GM12878 (cell line): Measurements from ENCODE around the gene APLP2. TPM values are rescaled to one million over a fixed set of nuclear protein-coding genes. Genes with fewer than 3 reads are reported as not detected.

Source experiments
- ATAC-seq: fragments of 200-7000 bp; cut with Tn5 transposase; 3 replicates; pipeline ENCODE4 v1.9.1; 2020; ENCODE audit warnings: mild to moderate bottlenecking, moderate library complexity
- BruUV-seq: library from RNA; stranded (reverse); fragments of 400-500 nt; replicated peaks from 2 replicates; lab custom pipeline; 2021; lab: Mats Ljungman, UMichigan
- CTCF ChIA-PET: fragments of 300-600 bp; sonication (Branson Sonifier 250); formaldehyde crosslinking; extraction: SDS; loops from one replicate; lab custom pipeline; 2021; ENCODE audit warnings: inconsistent platforms; lab: Yijun Ruan, JAX
- POLR2A ChIA-PET: fragments of 350-600 bp; formaldehyde crosslinking; extraction: SDS; loops from one replicate; lab custom pipeline; 2021; ENCODE audit warnings: inconsistent platforms; lab: Charles Lee
- RAD21 ChIA-PET: fragments of 300-600 bp; sonication (Branson Sonifier 250); formaldehyde crosslinking; loops from one replicate; lab custom pipeline; 2023; ENCODE audit warnings: antibody characterized with exemption; ENCODE audit not compliant: unreplicated experiment; lab: Charles Lee
- SMC1A ChIA-PET: fragments of 300-600 bp; sonication (Branson Sonifier 250); formaldehyde crosslinking; loops from one replicate; lab custom pipeline; 2023; ENCODE audit not compliant: unreplicated experiment, uncharacterized antibody; lab: Charles Lee
- DNase-seq: peaks from one replicate; pipeline ENCODE4 v3.0.0-alpha.2; 2011; ENCODE audit warnings: low read depth, low spot score
- FAIRE-seq: peaks from 3 replicates; lab custom pipeline; 2011; peaks lifted over from hg19 to GRCh38; lab: Jason Lieb, UNC
- H2AFZ ChIP-seq: 2 replicates; pipeline ENCODE4 v1.6.0; 2011; ENCODE audit warnings: low read depth, low read length, control low read depth; ENCODE audit not compliant: control insufficient read depth
- H3K27ac ChIP-seq: 2 replicates; pipeline ENCODE4 v1.5.1; 2011; ENCODE audit warnings: control low read depth; ENCODE audit not compliant: control insufficient read depth, insufficient read depth
- H3K27me3 ChIP-seq, 2 experiments: replicated peaks in 1 of 2; 2 replicates each; pipeline versions ENCODE4 v1.6.0 to v1.6.1; 2011; ENCODE audit warnings: low read length in 1 of 2; ENCODE audit not compliant: control insufficient read depth in 2 of 2, insufficient read depth in 2 of 2
- H3K36me3 ChIP-seq, 2 experiments: 2 replicates each; pipeline ENCODE4 v1.5.1; 2011; ENCODE audit warnings: low read length in 1 of 2; ENCODE audit not compliant: control insufficient read depth in 2 of 2, insufficient read depth in 2 of 2
- H3K4me1 ChIP-seq: 2 replicates; pipeline ENCODE4 v1.6.1; 2011; ENCODE audit warnings: mild to moderate bottlenecking, low read length, moderate library complexity, mixed read lengths; ENCODE audit not compliant: control insufficient read depth, insufficient read depth
- H3K4me2 ChIP-seq: 2 replicates; pipeline ENCODE4 v1.6.0; 2011; ENCODE audit warnings: control low read depth; ENCODE audit not compliant: control insufficient read depth, insufficient read depth
- H3K4me3 ChIP-seq: fragments of 200-600 bp; sonication (generic); 2 replicates; pipeline ENCODE4 v1.5.1; 2016
- H3K79me2 ChIP-seq: 2 replicates; pipeline ENCODE4 v1.6.0; 2011; ENCODE audit warnings: low read length; ENCODE audit not compliant: control insufficient read depth, insufficient read depth
- H3K9ac ChIP-seq: 2 replicates; pipeline ENCODE4 v1.8.0; 2011; ENCODE audit warnings: low read length, control low read depth, mixed read lengths; ENCODE audit not compliant: control insufficient read depth, insufficient read depth
- H3K9me3 ChIP-seq: replicated peaks from 3 replicates; pipeline ENCODE4 v1.5.1; 2011; ENCODE audit warnings: mild to moderate bottlenecking, low read length; ENCODE audit not compliant: control insufficient read depth, insufficient read depth
- H4K20me1 ChIP-seq: 2 replicates; pipeline ENCODE4 v1.6.0; 2011; ENCODE audit not compliant: control insufficient read depth, insufficient read depth
- ATF2 ChIP-seq: IDR thresholded peaks from 2 replicates; pipeline ENCODE4 v1.6.1; 2012; ENCODE audit warnings: low read length, inconsistent platforms
- CBFB ChIP-seq: IDR thresholded peaks from 2 replicates; pipeline ENCODE4 v1.6.1; 2016; ENCODE audit warnings: antibody characterized with exemption, low read depth
- CHD4 ChIP-seq: fragments of 200-600 bp; sonication (generic); IDR thresholded peaks from 2 replicates; pipeline ENCODE4 v1.6.1; 2016; ENCODE audit warnings: mild to moderate bottlenecking
- JUND ChIP-seq: IDR thresholded peaks from 2 replicates; pipeline ENCODE4 v1.6.1; 2012; ENCODE audit warnings: low read depth, mild to moderate bottlenecking, low read length, improper control_type of control experiment, moderate library complexity
- MYC ChIP-seq: IDR thresholded peaks from 2 replicates; pipeline ENCODE4 v1.6.1; 2011; ENCODE audit warnings: mild to moderate bottlenecking, low read length, moderate library complexity, inconsistent platforms; ENCODE audit not compliant: insufficient read depth, insufficient replicate concordance, insufficient read length, severe bottlenecking
- NFYB ChIP-seq: IDR thresholded peaks from 2 replicates; pipeline ENCODE4 v1.6.1; 2011; ENCODE audit warnings: low read depth, mild to moderate bottlenecking, low read length, improper control_type of control experiment, moderate library complexity; ENCODE audit not compliant: insufficient read depth
- PAX5 ChIP-seq: IDR thresholded peaks from 2 replicates; pipeline ENCODE4 v1.6.1; 2011; ENCODE audit warnings: low read depth, low read length, borderline replicate concordance
- SMAD1 ChIP-seq: fragments of 450-650 bp; IDR thresholded peaks from 2 replicates; pipeline ENCODE4 v1.6.1; 2018; ENCODE audit warnings: mild to moderate bottlenecking, low read depth; ENCODE audit not compliant: partially characterized antibody
- SMARCA5 ChIP-seq: fragments of 450-650 bp; IDR thresholded peaks from 2 replicates; pipeline ENCODE4 v1.6.1; 2017; ENCODE audit warnings: mild to moderate bottlenecking
- SREBF2 ChIP-seq: IDR thresholded peaks from 2 replicates; pipeline ENCODE4 v1.6.1; 2012; ENCODE audit warnings: mild to moderate bottlenecking, low read length
- SUPT20H ChIP-seq: IDR thresholded peaks from 2 replicates; pipeline ENCODE4 v1.6.1; 2011; ENCODE audit warnings: low read depth, mild to moderate bottlenecking, low read length, moderate library complexity, borderline replicate concordance; ENCODE audit not compliant: control insufficient read depth
- WRNIP1 ChIP-seq: IDR thresholded peaks from 2 replicates; pipeline ENCODE4 v1.6.1; 2011; ENCODE audit warnings: low read depth, low read length, improper control_type of control experiment, borderline replicate concordance
- ZBTB11 ChIP-seq: fragments of 450-650 bp; formaldehyde crosslinking; IDR thresholded peaks from 2 replicates; pipeline ENCODE4 v1.5.0; 2022; ENCODE audit warnings: mild to moderate bottlenecking, missing genetic modification characterization
- ZNF217 ChIP-seq: fragments of 450-650 bp; IDR thresholded peaks from 2 replicates; pipeline ENCODE4 v1.6.1; 2017; ENCODE audit warnings: antibody characterized with exemption, mild to moderate bottlenecking
- ZNF622 ChIP-seq: fragments of 450-650 bp; IDR thresholded peaks from 2 replicates; pipeline ENCODE4 v1.6.1; 2017; ENCODE audit warnings: mild to moderate bottlenecking, inconsistent platforms
- ZZZ3 ChIP-seq: IDR thresholded peaks from 2 replicates; pipeline ENCODE4 v1.6.1; 2011; ENCODE audit warnings: low read depth; ENCODE audit not compliant: control insufficient read depth, insufficient read length
- WGBS: methylation state at CpG from one replicate; pipeline ENCODE4 v1.1.6; 2016; ENCODE audit warnings: low lambda C conversion rate; ENCODE audit not compliant: insufficient replicate concordance, insufficient coverage; ENCODE audit errors: missing lambda C conversion rate; 5-methylcytosine and 5-hydroxymethylcytosine counted together
- in situ Hi-C: fragments of 300-500 bp; cut with MboI; formaldehyde crosslinking; loops from 9 replicates; pipeline ENCODE4 v1.14.3; 2018; ENCODE audit warnings: mixed read lengths
- intact Hi-C: fragments of 100-400 bp; cut with micrococcal nuclease; formaldehyde crosslinking; loops from one replicate; pipeline ENCODE4 v1.14.2; 2022; ENCODE audit not compliant: unreplicated experiment
- polyA plus RNA-seq, 11 experiments: library from polyadenylated mRNA; depleted of rRNA in 4 of 11; unstranded in 6 of 11; stranded (reverse) in 5 of 11; fragments of >200 nt; fragmentation: Nextera tagmentation in 4 of 11; fragmentation: Illumina TruSeq in 1 of 11; extraction: Ambion mirVana in 4 of 11; extraction: Trizol in 1 of 11; gene quantifications; 1 replicate in 1 of 11; 2 replicates in 10 of 11; pipeline versions ENCODE4 v1.2.1 to v1.2.3, GENCODE V29; 2011 to 2016; ENCODE audit warnings: inconsistent platforms in 2 of 11, missing spikeins in 2 of 11, low read depth in 1 of 11
- total RNA-seq, 4 experiments: library from RNA; depleted of rRNA in 3 of 4; stranded (reverse); fragments of >200 nt in 3 of 4; fragmentation: Illumina TruSeq in 1 of 4; extraction: Trizol in 1 of 4; gene quantifications; 2 replicates each; pipeline versions ENCODE4 v1.2.1 to v1.2.3, GENCODE V29; 2013 to 2021
- TF ChIP-seq, protein P1 (sequence below): IDR thresholded peaks from 2 replicates; pipeline ENCODE4 v1.6.1; 2012; ENCODE audit warnings: low read depth, low read length, improper control_type of control experiment
- TF ChIP-seq, protein P2 (sequence below): IDR thresholded peaks from 2 replicates; pipeline ENCODE4 v1.6.1; 2011; ENCODE audit warnings: mild to moderate bottlenecking, low read depth, low read length, moderate library complexity; ENCODE audit not compliant: insufficient replicate concordance

APLP2 gene
- total and polyA plus RNA-seq, 10 of the 15 experiments (the other 5 are each of a cell fraction or from before 2014, with no cell fraction given) = 2.3 to 38.8 (median 21.3) TPM

DNA sequence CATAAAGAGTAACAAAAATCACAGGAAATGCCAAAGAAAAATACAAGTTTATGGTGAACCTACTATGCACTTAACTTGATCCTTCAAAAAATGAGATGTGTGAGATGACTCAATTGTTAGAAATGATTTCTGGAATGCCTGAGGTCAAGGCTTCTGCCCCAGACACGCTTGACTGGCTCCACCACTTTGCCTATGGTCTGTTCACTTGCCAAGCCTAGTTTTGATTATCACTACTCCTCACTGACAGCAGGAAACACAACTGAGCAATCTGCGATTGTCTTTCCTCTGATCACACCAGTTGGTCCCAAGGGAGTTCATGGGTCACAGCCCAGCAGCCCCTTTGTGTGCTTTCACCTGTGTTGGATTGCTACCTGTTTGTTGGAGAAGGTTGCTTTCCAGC is 46.5 kb upstream of the APLP2 start:
- DNase-seq (peak; percentile 88), FAIRE-seq (peak; percentile 90), ATAC-seq (peak; percentile 98)
- no peak overlapping the region for H3K27ac ChIP-seq
- H3K27me3 ChIP-seq = peaks cover 0 to 1% of the 10 kb centered on the region in 2 experiments; a peak in 2 of 4 replicates
- SMC1A ChIA-PET = interaction anchor here (1.7 kb wide), 1 partner anchor 109 kb away, joined by 3 read pairs; no protein-coding TSS in a partner anchor
- no peaks in the 10 kb centered on the region for H4K20me1 ChIP-seq
- peak overlapping the region; percentile 54; the same call in 1 of the 2 replicates for H3K4me2 ChIP-seq
- H3K36me3 ChIP-seq = no peaks in the 10 kb centered on the region
- no peak overlapping the region for H3K4me3 ChIP-seq
- H3K4me1 ChIP-seq = peaks cover 5% of the 10 kb centered on the region
- CTCF ChIA-PET = interaction anchor here (1.4 kb wide), 1 partner anchor 10 kb away, joined by 3 read pairs; no protein-coding TSS in a partner anchor
- intact Hi-C loops = loop anchor here (1.0 kb wide), 1 partner anchor 19 kb away; no protein-coding TSS in a partner anchor
- RAD21 ChIA-PET = no interaction called here
- no TSS peak for BruUV-seq
- H3K79me2 ChIP-seq = no peaks in the 10 kb centered on the region
- WGBS = 0% methylated on average over 2 of the region's 2 CpGs
- no peaks in the 10 kb centered on the region for H3K9me3 ChIP-seq
- POLR2A ChIA-PET = no interaction called here
- no peak overlapping the region for H3K9ac ChIP-seq
- in situ Hi-C loops = no loop called here
- no peak overlapping the region for H2AFZ ChIP-seq
- no peak for TF ChIP-seq ZBTB11 (CRISPR knock-in tag)
- no peak for TF ChIP-seq ZNF622
- peak; percentile 97 for TF ChIP-seq PAX5
- TF ChIP-seq SMARCA5 = no peak
- TF ChIP-seq MYC = no peak
- peak; percentile 57; the same call in 1 of the 2 replicates for TF ChIP-seq ATF2
- TF ChIP-seq ZNF217 = no peak
- TF ChIP-seq CHD4 = no peak
- TF ChIP-seq, protein P1, sequence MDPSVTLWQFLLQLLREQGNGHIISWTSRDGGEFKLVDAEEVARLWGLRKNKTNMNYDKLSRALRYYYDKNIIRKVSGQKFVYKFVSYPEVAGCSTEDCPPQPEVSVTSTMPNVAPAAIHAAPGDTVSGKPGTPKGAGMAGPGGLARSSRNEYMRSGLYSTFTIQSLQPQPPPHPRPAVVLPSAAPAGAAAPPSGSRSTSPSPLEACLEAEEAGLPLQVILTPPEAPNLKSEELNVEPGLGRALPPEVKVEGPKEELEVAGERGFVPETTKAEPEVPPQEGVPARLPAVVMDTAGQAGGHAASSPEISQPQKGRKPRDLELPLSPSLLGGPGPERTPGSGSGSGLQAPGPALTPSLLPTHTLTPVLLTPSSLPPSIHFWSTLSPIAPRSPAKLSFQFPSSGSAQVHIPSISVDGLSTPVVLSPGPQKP = no peak
- no peak for TF ChIP-seq SREBF2
- TF ChIP-seq CBFB = no peak
- TF ChIP-seq NFYB = no peak
- no peak for TF ChIP-seq SUPT20H
- TF ChIP-seq ZZZ3 = no peak
- TF ChIP-seq WRNIP1 = no peak
- TF ChIP-seq JUND = no peak
- no peak for TF ChIP-seq SMAD1
- TF ChIP-seq, protein P2, sequence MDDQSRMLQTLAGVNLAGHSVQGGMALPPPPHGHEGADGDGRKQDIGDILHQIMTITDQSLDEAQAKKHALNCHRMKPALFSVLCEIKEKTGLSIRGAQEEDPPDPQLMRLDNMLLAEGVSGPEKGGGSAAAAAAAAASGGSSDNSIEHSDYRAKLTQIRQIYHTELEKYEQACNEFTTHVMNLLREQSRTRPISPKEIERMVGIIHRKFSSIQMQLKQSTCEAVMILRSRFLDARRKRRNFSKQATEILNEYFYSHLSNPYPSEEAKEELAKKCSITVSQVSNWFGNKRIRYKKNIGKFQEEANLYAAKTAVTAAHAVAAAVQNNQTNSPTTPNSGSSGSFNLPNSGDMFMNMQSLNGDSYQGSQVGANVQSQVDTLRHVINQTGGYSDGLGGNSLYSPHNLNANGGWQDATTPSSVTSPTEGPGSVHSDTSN = no peak
